HepG2 (cell line): ENCODE measurements around the gene AKIP1. TPM values are rescaled to one million over a fixed set of nuclear protein-coding genes. Genes with fewer than 3 reads are reported as not detected.

ENCODE experiments used
- BHLHE40 ChIP-seq: IDR thresholded peaks from 2 replicates; pipeline ENCODE4 v1.6.1; 2011; ENCODE audit warnings: low read length, improper control_type of control experiment
- FOXC1 ChIP-seq: sonication (generic); formaldehyde crosslinking; IDR thresholded peaks from 2 replicates; pipeline ENCODE4 v1.8.0; 2022; ENCODE audit warnings: mild to moderate bottlenecking, missing genetic modification reagents, borderline replicate concordance
- HNRNPLL ChIP-seq: fragments of 200-400 bp; formaldehyde crosslinking; IDR thresholded peaks from 2 replicates; pipeline ENCODE4 v1.6.1; 2017; ENCODE audit warnings: mild to moderate bottlenecking, low read depth, low read length; ENCODE audit not compliant: poor library complexity, severe bottlenecking
- KMT2A ChIP-seq: sonication (generic); formaldehyde crosslinking; IDR thresholded peaks from 2 replicates; pipeline ENCODE4 v1.4.0; 2020; ENCODE audit warnings: missing genetic modification reagents
- MED1 ChIP-seq: sonication (generic); formaldehyde crosslinking; IDR thresholded peaks from 2 replicates; pipeline ENCODE4 v1.4.0; 2020; ENCODE audit warnings: missing genetic modification reagents
- MED8 ChIP-seq: sonication (generic); formaldehyde crosslinking; IDR thresholded peaks from 2 replicates; pipeline ENCODE4 v1.8.1; 2023; ENCODE audit warnings: mild to moderate bottlenecking, missing genetic modification reagents; ENCODE audit not compliant: insufficient replicate concordance
- MTF1 ChIP-seq: sonication (generic); formaldehyde crosslinking; IDR thresholded peaks from 2 replicates; pipeline ENCODE4 v1.5.0; 2020; ENCODE audit warnings: missing genetic modification reagents
- MYC ChIP-seq: sonication (generic); formaldehyde crosslinking; IDR thresholded peaks from 2 replicates; pipeline ENCODE4 v1.9.0; 2021; ENCODE audit warnings: missing genetic modification reagents, borderline replicate concordance
- PCBP1 ChIP-seq: fragments of 200-400 bp; formaldehyde crosslinking; IDR thresholded peaks from 2 replicates; pipeline ENCODE4 v1.6.1; 2017; ENCODE audit warnings: mild to moderate bottlenecking, low read depth, low read length, borderline replicate concordance
- SNAPC2 ChIP-seq: sonication (generic); formaldehyde crosslinking; IDR thresholded peaks from 2 replicates; pipeline ENCODE4 v1.8.1; 2022; ENCODE audit warnings: mild to moderate bottlenecking, missing genetic modification reagents
- SRSF1 ChIP-seq: fragments of 200-400 bp; formaldehyde crosslinking; optimal IDR thresholded peaks from 2 replicates; pipeline ENCODE3; 2017; ENCODE audit warnings: mild to moderate bottlenecking, low read depth, low read length, moderate library complexity
- ZMYM4 ChIP-seq: sonication (generic); formaldehyde crosslinking; IDR thresholded peaks from 2 replicates; pipeline ENCODE4 v1.8.1; 2023; ENCODE audit warnings: mild to moderate bottlenecking, missing genetic modification reagents
- ZNF124 ChIP-seq: sonication (generic); formaldehyde crosslinking; IDR thresholded peaks from 2 replicates; pipeline ENCODE4 v1.4.0; 2020; ENCODE audit warnings: missing genetic modification reagents
- ZNF30 ChIP-seq: sonication (generic); formaldehyde crosslinking; IDR thresholded peaks from 2 replicates; pipeline ENCODE4 v1.5.0; 2020; ENCODE audit warnings: mild to moderate bottlenecking, missing genetic modification reagents
- ZNF652 ChIP-seq: IDR thresholded peaks from 2 replicates; pipeline ENCODE4 v1.6.1; 2016; ENCODE audit warnings: low read depth, borderline replicate concordance
- polyA plus RNA-seq, 8 experiments: library from polyadenylated mRNA; depleted of rRNA in 3 of 8; stranded (reverse) in 7 of 8; unstranded in 1 of 8; fragments of >200 nt; fragmentation: Illumina TruSeq in 4 of 8; extraction: Trizol in 4 of 8; gene quantifications; 2 replicates each; pipeline versions ENCODE4 v1.2.1 to v1.2.3, GENCODE V29; 2011 to 2016; ENCODE audit warnings: low read depth in 4 of 8, missing spikeins in 1 of 8, mixed read lengths in 1 of 8; ENCODE audit not compliant: insufficient read depth in 1 of 8
- total RNA-seq, 5 experiments: library from RNA; depleted of rRNA; stranded (reverse); fragments of >200 nt; fragmentation: Illumina TruSeq; extraction: Trizol; gene quantifications; 2 replicates each; pipeline ENCODE4 v1.2.3, GENCODE V29; 2016; ENCODE audit warnings: low read depth in 1 of 5
- TF ChIP-seq, protein P1 (sequence below): sonication (generic); formaldehyde crosslinking; IDR thresholded peaks from 2 replicates; pipeline ENCODE4 v1.4.0; 2020; ENCODE audit warnings: missing genetic modification reagents, borderline replicate concordance
- TF ChIP-seq, protein P2 (sequence below): IDR thresholded peaks from 2 replicates; pipeline ENCODE4 v1.6.1; 2016; ENCODE audit warnings: low read depth, borderline replicate concordance
- TF ChIP-seq, protein P3 (sequence below): sonication (generic); formaldehyde crosslinking; IDR thresholded peaks from 2 replicates; pipeline ENCODE4 v1.5.0; 2020; ENCODE audit warnings: missing genetic modification reagents
- TF ChIP-seq, protein P4 (sequence below): sonication (generic); formaldehyde crosslinking; IDR thresholded peaks from 2 replicates; pipeline ENCODE4 v1.5.1; 2020; ENCODE audit warnings: missing genetic modification reagents, mild to moderate bottlenecking, borderline replicate concordance

AKIP1 gene
- total and polyA plus RNA-seq, 2 of the 13 experiments (the other 11 are each of a cell fraction or from before 2014, with no cell fraction given): 10.0 to 20.3 TPM

DNA sequence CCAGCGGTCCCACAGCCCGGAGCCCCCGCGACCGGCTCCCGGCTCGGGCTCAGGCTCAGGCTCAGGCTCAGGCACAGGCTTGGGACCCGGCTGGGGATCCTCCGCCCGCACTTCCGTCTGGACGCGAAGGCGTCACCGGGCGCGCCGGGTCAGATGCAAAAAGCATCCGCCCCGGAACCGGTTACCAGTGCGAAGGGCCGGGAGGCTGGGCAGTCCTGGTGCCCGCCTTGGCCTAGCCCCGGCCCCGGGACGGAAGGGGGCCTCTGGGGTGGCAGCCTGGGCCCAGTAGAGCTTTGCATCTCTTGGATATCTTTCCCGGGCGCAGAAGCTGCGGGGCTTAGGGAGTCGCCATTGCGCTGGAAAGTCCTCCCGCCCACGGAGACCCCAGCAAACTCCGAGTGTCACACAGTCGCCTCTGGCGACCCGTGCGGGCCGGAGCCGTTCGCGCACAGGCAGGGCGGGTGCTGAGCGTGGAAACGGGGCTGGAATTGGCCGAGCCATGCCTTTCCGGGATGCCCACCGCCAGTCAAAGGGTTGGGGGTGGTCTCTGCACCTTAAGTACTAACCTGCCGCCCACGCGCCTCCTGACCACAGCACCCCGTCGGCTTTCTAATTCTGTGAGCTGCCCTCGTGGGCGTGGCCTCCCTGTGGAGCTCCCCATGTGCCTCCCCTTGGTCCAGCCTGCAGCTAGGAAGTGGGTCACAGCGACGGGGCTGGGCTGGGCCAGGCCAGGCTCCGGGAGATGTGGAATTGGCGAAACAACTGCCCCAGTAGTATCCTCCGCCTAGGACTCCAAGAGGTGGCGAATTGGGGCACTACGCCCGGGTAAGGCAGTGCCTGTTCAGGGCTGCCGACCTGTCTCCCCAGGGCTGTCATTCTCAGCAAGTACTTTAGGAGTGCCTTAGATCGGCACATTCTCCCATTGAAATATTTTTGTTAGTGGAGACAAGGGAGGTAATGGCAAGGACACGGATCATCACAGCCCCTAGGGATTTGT, 53.6 kb downstream of the AKIP1 start, which contains the start of gene TMEM9B (continued):
- TF ChIP-seq MED1 (CRISPR knock-in tag): peak; percentile 13; the same call in 1 of the 2 replicates
- TF ChIP-seq PCBP1: peak; percentile 59; the same call in 1 of the 2 replicates
- TF ChIP-seq, protein P1, sequence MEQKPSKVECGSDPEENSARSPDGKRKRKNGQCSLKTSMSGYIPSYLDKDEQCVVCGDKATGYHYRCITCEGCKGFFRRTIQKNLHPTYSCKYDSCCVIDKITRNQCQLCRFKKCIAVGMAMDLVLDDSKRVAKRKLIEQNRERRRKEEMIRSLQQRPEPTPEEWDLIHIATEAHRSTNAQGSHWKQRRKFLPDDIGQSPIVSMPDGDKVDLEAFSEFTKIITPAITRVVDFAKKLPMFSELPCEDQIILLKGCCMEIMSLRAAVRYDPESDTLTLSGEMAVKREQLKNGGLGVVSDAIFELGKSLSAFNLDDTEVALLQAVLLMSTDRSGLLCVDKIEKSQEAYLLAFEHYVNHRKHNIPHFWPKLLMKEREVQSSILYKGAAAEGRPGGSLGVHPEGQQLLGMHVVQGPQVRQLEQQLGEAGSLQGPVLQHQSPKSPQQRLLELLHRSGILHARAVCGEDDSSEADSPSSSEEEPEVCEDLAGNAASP (CRISPR knock-in tag): 0 out of 2 replicates have a peak, but pooled peaks have one; percentile 13
- peak; percentile 91 for TF ChIP-seq SRSF1
- peak; percentile 78; the same call in 1 of the 2 replicates for TF ChIP-seq KMT2A (CRISPR knock-in tag)
- peak; percentile 72 for TF ChIP-seq MYC
- TF ChIP-seq HNRNPLL: peak; percentile 69
- peak; percentile 89 for TF ChIP-seq ZMYM4 (CRISPR knock-in tag)
- no peak for TF ChIP-seq BHLHE40
- peak; percentile 25; the same call in 1 of the 2 replicates for TF ChIP-seq SNAPC2 (CRISPR knock-in tag)
- TF ChIP-seq MTF1 (CRISPR knock-in tag): 0 out of 2 replicates have a peak, but pooled peaks have one; percentile 42
- TF ChIP-seq MED8 (CRISPR knock-in tag): peak; percentile 79
- peak; percentile 58; the same call in 1 of the 2 replicates for TF ChIP-seq ZNF124 (CRISPR knock-in tag)
- TF ChIP-seq, protein P2, sequence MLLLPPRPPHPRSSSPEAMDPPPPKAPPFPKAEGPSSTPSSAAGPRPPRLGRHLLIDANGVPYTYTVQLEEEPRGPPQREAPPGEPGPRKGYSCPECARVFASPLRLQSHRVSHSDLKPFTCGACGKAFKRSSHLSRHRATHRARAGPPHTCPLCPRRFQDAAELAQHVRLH (CRISPR knock-in tag): peak; percentile 19; the same call in 1 of the 2 replicates
- 0 out of 2 replicates have a peak, but pooled peaks have one; percentile 9 for TF ChIP-seq ZNF652 (CRISPR knock-in tag)
- TF ChIP-seq, protein P3, sequence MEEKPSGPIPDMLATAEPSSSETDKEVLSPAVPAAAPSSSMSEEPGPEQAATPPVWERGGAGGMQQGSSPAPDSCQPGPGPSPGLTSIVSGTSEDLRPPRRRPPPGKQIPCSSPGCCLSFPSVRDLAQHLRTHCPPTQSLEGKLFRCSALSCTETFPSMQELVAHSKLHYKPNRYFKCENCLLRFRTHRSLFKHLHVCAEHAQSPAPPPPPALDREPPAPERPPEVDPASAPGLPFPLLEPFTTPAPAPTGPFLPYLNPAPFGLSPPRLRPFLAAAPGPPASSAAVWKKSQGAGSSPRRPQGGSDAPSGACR (CRISPR knock-in tag): 0 out of 2 replicates have a peak, but pooled peaks have one; percentile 52
- TF ChIP-seq ZNF30: peak; percentile 83; the same call in 1 of the 2 replicates
- TF ChIP-seq, protein P4, sequence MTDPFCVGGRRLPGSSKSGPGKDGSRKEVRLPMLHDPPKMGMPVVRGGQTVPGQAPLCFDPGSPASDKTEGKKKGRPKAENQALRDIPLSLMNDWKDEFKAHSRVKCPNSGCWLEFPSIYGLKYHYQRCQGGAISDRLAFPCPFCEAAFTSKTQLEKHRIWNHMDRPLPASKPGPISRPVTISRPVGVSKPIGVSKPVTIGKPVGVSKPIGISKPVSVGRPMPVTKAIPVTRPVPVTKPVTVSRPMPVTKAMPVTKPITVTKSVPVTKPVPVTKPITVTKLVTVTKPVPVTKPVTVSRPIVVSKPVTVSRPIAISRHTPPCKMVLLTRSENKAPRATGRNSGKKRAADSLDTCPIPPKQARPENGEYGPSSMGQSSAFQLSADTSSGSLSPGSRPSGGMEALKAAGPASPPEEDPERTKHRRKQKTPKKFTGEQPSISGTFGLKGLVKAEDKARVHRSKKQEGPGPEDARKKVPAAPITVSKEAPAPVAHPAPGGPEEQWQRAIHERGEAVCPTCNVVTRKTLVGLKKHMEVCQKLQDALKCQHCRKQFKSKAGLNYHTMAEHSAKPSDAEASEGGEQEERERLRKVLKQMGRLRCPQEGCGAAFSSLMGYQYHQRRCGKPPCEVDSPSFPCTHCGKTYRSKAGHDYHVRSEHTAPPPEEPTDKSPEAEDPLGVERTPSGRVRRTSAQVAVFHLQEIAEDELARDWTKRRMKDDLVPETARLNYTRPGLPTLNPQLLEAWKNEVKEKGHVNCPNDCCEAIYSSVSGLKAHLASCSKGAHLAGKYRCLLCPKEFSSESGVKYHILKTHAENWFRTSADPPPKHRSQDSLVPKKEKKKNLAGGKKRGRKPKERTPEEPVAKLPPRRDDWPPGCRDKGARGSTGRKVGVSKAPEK (CRISPR knock-in tag): peak; percentile 11; the same call in 1 of the 2 replicates
- TF ChIP-seq FOXC1: peak; percentile 83; the same call in 1 of the 2 replicates
